ENCODE results near the gene TRAPPC2.

The TRAPPC2 gene

DNA sequence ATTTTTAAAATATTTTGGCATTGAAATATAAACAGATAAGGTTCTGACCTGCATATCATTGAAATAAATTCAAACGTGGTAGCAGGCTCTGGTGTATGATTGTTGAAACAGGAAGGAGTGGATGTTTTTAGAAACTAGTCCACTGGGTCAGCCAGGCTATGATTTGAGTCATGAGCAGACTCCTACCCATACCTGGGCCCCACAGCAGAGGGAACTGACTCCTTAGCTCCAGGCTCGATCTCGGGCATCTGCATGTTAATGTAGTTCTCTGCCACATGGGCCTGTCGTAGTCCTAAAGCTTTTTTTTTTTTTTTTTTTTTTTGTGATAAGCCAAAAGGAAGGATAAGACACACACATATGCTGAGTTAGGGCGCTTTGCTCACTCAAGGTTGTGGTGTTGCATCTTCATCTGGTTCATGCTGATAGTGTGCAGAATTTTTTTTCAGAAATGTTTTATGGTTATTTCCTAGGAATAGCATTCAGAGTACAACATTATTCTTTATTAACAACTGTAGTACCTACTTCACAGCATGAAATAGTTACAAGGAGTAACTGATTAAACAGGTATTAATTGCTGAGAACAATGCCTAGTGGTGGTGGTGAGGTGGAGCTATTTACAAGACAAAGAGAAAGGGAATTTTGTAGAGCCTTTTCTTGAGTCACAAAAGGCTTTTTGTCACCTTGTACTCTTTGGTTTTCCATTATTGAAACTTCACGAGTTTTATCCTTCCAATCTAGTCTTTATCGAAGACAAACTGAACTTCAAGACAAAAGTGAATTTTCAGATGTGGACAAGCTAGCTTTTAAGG lies 27.4 kb upstream of the TRAPPC2 start:
- H3K27me3 ChIP-seq (ENCODE audit: control insufficient read depth, insufficient read depth, low read length): no peaks in the 10 kb centered on the region
- peaks cover 68% of the 10 kb centered on the region for H3K36me3 ChIP-seq (ENCODE audit: control insufficient read depth, insufficient read depth, low read length)
- H3K27ac ChIP-seq (ENCODE audit: low read depth, low read length): peak overlapping the region; percentile 31
- H3K9me3 ChIP-seq (ENCODE audit: control insufficient read depth, insufficient read depth, low read length): no peaks in the 10 kb centered on the region
- peak overlapping the region; percentile 15; the same call in 1 of the 2 replicates for H3K9ac ChIP-seq (ENCODE audit: low read depth, low read length)
- peaks cover 59% of the 10 kb centered on the region for H3K4me1 ChIP-seq (ENCODE audit: control insufficient read depth, insufficient read depth, low read length)
- peak overlapping the region; percentile 22; the same call in 1 of the 2 replicates for H3K4me3 ChIP-seq (ENCODE audit: low read depth, low read length)

DNA sequence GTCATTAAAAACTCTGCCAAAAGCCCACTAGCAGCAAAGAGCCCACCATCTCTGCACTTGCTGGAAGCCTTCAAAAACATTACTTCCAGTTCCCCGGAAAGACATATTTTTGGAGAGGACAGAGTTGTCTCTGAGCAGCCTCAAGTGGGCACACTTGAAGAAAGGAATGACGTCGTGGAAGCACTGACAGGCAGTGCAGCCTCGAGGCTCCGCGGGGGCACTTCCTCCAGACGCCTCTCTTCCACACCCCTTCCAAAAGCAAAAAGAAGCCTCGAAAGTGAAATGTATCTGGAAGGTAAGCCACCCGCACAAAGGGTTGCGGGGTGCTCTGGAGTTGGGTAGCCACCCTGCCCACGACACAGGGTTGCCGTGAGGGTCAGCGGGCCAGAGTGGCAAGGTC lies 26.0 kb upstream of the TRAPPC2 start:
- Histone ChIP-seq H3K4me1 (ENCODE audit: control insufficient read depth, insufficient read depth, low read length) (peaks cover 67% of the 10 kb centered on the region), H3K4me3 (ENCODE audit: low read depth, low read length) (no peak overlapping the region), H3K27me3 (ENCODE audit: control insufficient read depth, insufficient read depth, low read length) (no peaks in the 10 kb centered on the region), H3K9me3 (ENCODE audit: control insufficient read depth, insufficient read depth, low read length) (no peaks in the 10 kb centered on the region), H3K36me3 (ENCODE audit: control insufficient read depth, insufficient read depth, low read length) (peaks cover 60% of the 10 kb centered on the region), H3K27ac (ENCODE audit: low read depth, low read length) (peak overlapping the region; percentile 14), H3K9ac (ENCODE audit: low read depth, low read length) (no peak overlapping the region)

DNA sequence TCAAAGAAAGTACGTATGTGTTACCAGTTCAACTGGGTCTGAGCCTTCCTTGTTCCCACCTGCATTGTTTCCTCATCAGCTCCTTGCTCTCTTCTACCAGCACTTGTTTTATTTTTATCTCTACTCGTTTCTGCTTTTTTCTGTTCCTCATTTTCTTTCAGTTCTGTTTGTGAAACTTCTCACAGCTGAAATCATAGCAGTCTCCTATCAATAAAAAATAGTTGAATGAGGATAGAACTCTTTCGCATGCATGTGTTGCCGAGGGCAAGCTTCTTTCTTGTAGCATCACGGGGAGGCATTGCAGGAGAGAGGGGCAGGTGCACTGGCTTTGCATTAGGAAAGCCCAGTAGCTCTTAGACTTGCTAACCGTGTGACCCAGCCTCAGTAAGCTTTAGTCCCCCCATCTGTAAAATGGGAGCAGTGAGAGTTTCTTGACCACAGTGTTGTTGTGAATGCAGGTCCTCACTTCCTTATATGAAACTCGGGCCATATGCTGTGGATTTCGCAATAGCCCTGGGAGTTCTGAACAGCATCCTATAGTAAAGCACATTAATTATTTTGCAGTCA lies 24.8 kb upstream of the TRAPPC2 start:
- H3K9ac ChIP-seq (ENCODE audit: low read depth, low read length): no peak overlapping the region
- H3K27ac ChIP-seq (ENCODE audit: low read depth, low read length): no peak overlapping the region
- H3K27me3 ChIP-seq (ENCODE audit: control insufficient read depth, insufficient read depth, low read length): no peaks in the 10 kb centered on the region
- no peaks in the 10 kb centered on the region for H3K9me3 ChIP-seq (ENCODE audit: control insufficient read depth, insufficient read depth, low read length)
- peaks cover 58% of the 10 kb centered on the region for H3K4me1 ChIP-seq (ENCODE audit: control insufficient read depth, insufficient read depth, low read length)
- H3K4me3 ChIP-seq (ENCODE audit: low read depth, low read length): no peak overlapping the region
- peaks cover 66% of the 10 kb centered on the region for H3K36me3 ChIP-seq (ENCODE audit: control insufficient read depth, insufficient read depth, low read length)

DNA sequence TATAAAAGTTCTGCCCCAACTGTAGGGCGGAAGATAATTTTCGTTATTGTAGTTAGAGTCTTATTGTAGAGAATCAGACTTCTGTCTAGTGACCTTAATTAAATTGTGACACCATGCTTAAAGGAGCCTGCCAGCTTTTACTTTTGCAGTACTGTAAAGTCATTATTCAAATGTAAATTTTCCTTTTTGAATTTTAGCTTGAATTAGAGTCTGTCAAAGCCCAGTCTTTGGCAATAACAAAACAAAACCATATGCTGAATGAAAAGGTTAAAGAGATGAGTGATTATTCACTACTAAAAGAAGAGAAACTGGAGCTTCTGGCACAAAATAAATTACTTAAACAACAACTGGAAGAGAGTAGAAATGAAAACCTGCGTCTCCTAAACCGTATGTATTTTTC lies 22.0 kb upstream of the TRAPPC2 start:
- no peak overlapping the region for H3K27ac ChIP-seq (ENCODE audit: low read depth, low read length)
- no peaks in the 10 kb centered on the region for H3K9me3 ChIP-seq (ENCODE audit: control insufficient read depth, insufficient read depth, low read length)
- H3K27me3 ChIP-seq (ENCODE audit: control insufficient read depth, insufficient read depth, low read length): no peaks in the 10 kb centered on the region
- no peak overlapping the region for H3K4me3 ChIP-seq (ENCODE audit: low read depth, low read length)
- H3K4me1 ChIP-seq (ENCODE audit: control insufficient read depth, insufficient read depth, low read length): peaks cover 31% of the 10 kb centered on the region
- H3K36me3 ChIP-seq (ENCODE audit: control insufficient read depth, insufficient read depth, low read length): peaks cover 77% of the 10 kb centered on the region
- no peak overlapping the region for H3K9ac ChIP-seq (ENCODE audit: low read depth, low read length)

GRCh38 chrX:13755254-13755653 lies 20.8 kb upstream of the TRAPPC2 start:
- Histone ChIP-seq H3K9me3 (ENCODE audit: control insufficient read depth, insufficient read depth, low read length) (no peaks in the 10 kb centered on the region), H3K9ac (ENCODE audit: low read depth, low read length) (no peak overlapping the region), H3K4me1 (ENCODE audit: control insufficient read depth, insufficient read depth, low read length) (peaks cover 22% of the 10 kb centered on the region), H3K27me3 (ENCODE audit: control insufficient read depth, insufficient read depth, low read length) (no peaks in the 10 kb centered on the region), H3K36me3 (ENCODE audit: control insufficient read depth, insufficient read depth, low read length) (peaks cover 78% of the 10 kb centered on the region), H3K4me3 (ENCODE audit: low read depth, low read length) (no peak overlapping the region), H3K27ac (ENCODE audit: low read depth, low read length) (no peak overlapping the region)

GRCh38 chrX:13754765-13755164 lies 20.3 kb upstream of the TRAPPC2 start:
- Histone ChIP-seq H3K4me3 (ENCODE audit: low read depth, low read length) (no peak overlapping the region), H3K9ac (ENCODE audit: low read depth, low read length) (no peak overlapping the region), H3K27ac (ENCODE audit: low read depth, low read length) (no peak overlapping the region), H3K27me3 (ENCODE audit: control insufficient read depth, insufficient read depth, low read length) (no peaks in the 10 kb centered on the region), H3K4me1 (ENCODE audit: control insufficient read depth, insufficient read depth, low read length) (peaks cover 17% of the 10 kb centered on the region), H3K9me3 (ENCODE audit: control insufficient read depth, insufficient read depth, low read length) (no peaks in the 10 kb centered on the region), H3K36me3 (ENCODE audit: control insufficient read depth, insufficient read depth, low read length) (peaks cover 75% of the 10 kb centered on the region)

DNA sequence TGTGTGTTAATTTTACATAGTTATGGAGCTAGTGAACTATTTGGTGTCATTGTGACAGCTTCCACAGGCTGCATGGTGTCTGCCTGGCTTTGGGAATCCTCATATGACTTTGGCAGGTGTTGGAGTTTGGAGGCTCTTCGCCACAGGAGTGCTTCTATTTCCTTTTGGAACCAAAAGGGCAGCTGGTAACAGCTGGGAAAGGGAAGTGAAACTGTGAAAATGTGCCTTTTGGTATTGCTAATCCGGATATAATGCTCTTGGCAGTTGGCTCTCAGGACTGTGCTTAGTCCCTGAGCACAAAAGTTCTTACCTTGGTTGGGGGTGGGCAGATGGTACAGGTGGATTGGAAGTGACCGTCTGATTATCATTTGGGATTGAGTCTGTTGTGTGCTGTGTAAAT lies 18.2 kb upstream of the TRAPPC2 start:
- peaks cover 17% of the 10 kb centered on the region for H3K4me1 ChIP-seq (ENCODE audit: control insufficient read depth, insufficient read depth, low read length)
- no peak overlapping the region for H3K27ac ChIP-seq (ENCODE audit: low read depth, low read length)
- H3K9me3 ChIP-seq (ENCODE audit: control insufficient read depth, insufficient read depth, low read length): no peaks in the 10 kb centered on the region
- no peak overlapping the region for H3K9ac ChIP-seq (ENCODE audit: low read depth, low read length)
- no peak overlapping the region for H3K4me3 ChIP-seq (ENCODE audit: low read depth, low read length)
- H3K27me3 ChIP-seq (ENCODE audit: control insufficient read depth, insufficient read depth, low read length): no peaks in the 10 kb centered on the region
- peaks cover 74% of the 10 kb centered on the region for H3K36me3 ChIP-seq (ENCODE audit: control insufficient read depth, insufficient read depth, low read length)

DNA sequence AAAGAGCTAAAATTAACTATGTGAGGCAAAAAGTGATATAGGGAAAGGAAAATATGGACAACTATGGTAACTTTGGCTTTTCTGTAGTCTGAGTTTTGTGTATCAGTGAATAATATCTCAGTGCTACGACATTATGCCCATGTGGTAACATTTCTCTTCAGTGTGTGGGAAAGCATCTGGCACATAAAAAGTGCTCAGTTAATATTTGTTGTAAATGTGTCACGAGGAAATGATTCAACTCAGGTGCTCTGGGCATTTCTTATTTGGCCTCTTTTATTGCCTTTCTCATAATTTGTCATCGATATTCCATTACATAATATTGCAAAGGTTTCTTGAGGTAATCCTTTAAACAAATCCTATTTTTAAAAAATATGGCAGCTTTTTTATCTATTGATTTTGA lies 17.7 kb upstream of the TRAPPC2 start:
- peaks cover 14% of the 10 kb centered on the region for H3K4me1 ChIP-seq (ENCODE audit: control insufficient read depth, insufficient read depth, low read length)
- H3K9ac ChIP-seq (ENCODE audit: low read depth, low read length): no peak overlapping the region
- H3K27ac ChIP-seq (ENCODE audit: low read depth, low read length): no peak overlapping the region
- H3K4me3 ChIP-seq (ENCODE audit: low read depth, low read length): no peak overlapping the region
- no peaks in the 10 kb centered on the region for H3K9me3 ChIP-seq (ENCODE audit: control insufficient read depth, insufficient read depth, low read length)
- no peaks in the 10 kb centered on the region for H3K27me3 ChIP-seq (ENCODE audit: control insufficient read depth, insufficient read depth, low read length)
- peaks cover 74% of the 10 kb centered on the region for H3K36me3 ChIP-seq (ENCODE audit: control insufficient read depth, insufficient read depth, low read length)

- no peaks in the 10 kb centered on the region for H3K9me3 ChIP-seq (ENCODE audit: control insufficient read depth, insufficient read depth, low read length)
- H3K4me1 ChIP-seq (ENCODE audit: control insufficient read depth, insufficient read depth, low read length): 0 out of 2 replicates have a peak, but pooled peaks cover 2% of the 10 kb centered on the region
- H3K9ac ChIP-seq (ENCODE audit: low read depth, low read length): no peak overlapping the region
- H3K36me3 ChIP-seq (ENCODE audit: control insufficient read depth, insufficient read depth, low read length): peaks cover 79% of the 10 kb centered on the region
- no peaks in the 10 kb centered on the region for H3K27me3 ChIP-seq (ENCODE audit: control insufficient read depth, insufficient read depth, low read length)
- no peak overlapping the region for H3K27ac ChIP-seq (ENCODE audit: low read depth, low read length)
- H3K4me3 ChIP-seq (ENCODE audit: low read depth, low read length): no peak overlapping the region
Measured at GRCh38 chrX:13750812-13751211, 16.4 kb upstream of the TRAPPC2 start.

- no peak overlapping the region for H3K4me3 ChIP-seq (ENCODE audit: low read depth, low read length)
- H3K4me1 ChIP-seq (ENCODE audit: control insufficient read depth, insufficient read depth, low read length): 0 out of 2 replicates have a peak, but pooled peaks cover 2% of the 10 kb centered on the region
- peaks cover 81% of the 10 kb centered on the region for H3K36me3 ChIP-seq (ENCODE audit: control insufficient read depth, insufficient read depth, low read length)
- no peaks in the 10 kb centered on the region for H3K9me3 ChIP-seq (ENCODE audit: control insufficient read depth, insufficient read depth, low read length)
- no peak overlapping the region for H3K9ac ChIP-seq (ENCODE audit: low read depth, low read length)
- H3K27ac ChIP-seq (ENCODE audit: low read depth, low read length): no peak overlapping the region
- no peaks in the 10 kb centered on the region for H3K27me3 ChIP-seq (ENCODE audit: control insufficient read depth, insufficient read depth, low read length)
Measured at GRCh38 chrX:13750204-13750603, 15.8 kb upstream of the TRAPPC2 start.

GRCh38 chrX:13748486-13748885 lies 14.1 kb upstream of the TRAPPC2 start:
- no peak overlapping the region for H3K9ac ChIP-seq (ENCODE audit: low read depth, low read length)
- H3K4me1 ChIP-seq (ENCODE audit: control insufficient read depth, insufficient read depth, low read length): 0 out of 2 replicates have a peak, but pooled peaks cover 2% of the 10 kb centered on the region
- peaks cover 88% of the 10 kb centered on the region for H3K36me3 ChIP-seq (ENCODE audit: control insufficient read depth, insufficient read depth, low read length)

More at GRCh38 chrX:13748486-13748885, 14.1 kb upstream of the TRAPPC2 start:
- Histone ChIP-seq H3K4me3 (ENCODE audit: low read depth, low read length) (no peak overlapping the region), H3K27ac (ENCODE audit: low read depth, low read length) (no peak overlapping the region), H3K27me3 (ENCODE audit: control insufficient read depth, insufficient read depth, low read length) (no peaks in the 10 kb centered on the region), H3K9me3 (ENCODE audit: control insufficient read depth, insufficient read depth, low read length) (no peaks in the 10 kb centered on the region)

Measured in HUES48 (cell line).